CD14-positive monocyte (primary cell): ENCODE measurements around the gene HSD3B2. TPM values are rescaled to one million over a fixed set of nuclear protein-coding genes. Genes with fewer than 3 reads are reported as not detected.

Experiments used
- DNase-seq, 3 donors: peaks; one replicate each; pipeline ENCODE4 v3.0.0-alpha.2; 2011 to 2022
- H2AFZ ChIP-seq: 2 replicates; pipeline ENCODE4 v1.6.0; 2012; ENCODE audit warnings: mild to moderate bottlenecking, low read depth, low read length, inconsistent platforms; ENCODE audit not compliant: insufficient read depth, poor library complexity, severe bottlenecking
- H3K27ac ChIP-seq, 2 donors: 1 replicate in 1 of 2; 2 replicates in 1 of 2; pipeline ENCODE4 v1.5.1; 2012 to 2013; ENCODE audit warnings: low read length in 2 of 2, control low read depth in 1 of 2, inconsistent platforms in 1 of 2, low read depth in 1 of 2, mild to moderate bottlenecking in 1 of 2
- H3K27me3 ChIP-seq, 2 donors: one replicate each; pipeline versions ENCODE4 v1.6.0 to v1.6.1; 2011 to 2013; ENCODE audit warnings: low read length in 2 of 2; ENCODE audit not compliant: control insufficient read depth in 2 of 2, insufficient read depth in 2 of 2
- H3K36me3 ChIP-seq, 2 donors: replicated peaks in 1 of 2; 1 replicate in 1 of 2; 2 replicates in 1 of 2; pipeline versions ENCODE4 v1.5.1 to v1.6.1; 2012 to 2013; ENCODE audit warnings: low read length in 2 of 2, control low read depth in 1 of 2, inconsistent platforms in 1 of 2, mild to moderate bottlenecking in 1 of 2; ENCODE audit not compliant: insufficient read depth in 2 of 2, control insufficient read depth in 1 of 2
- H3K4me1 ChIP-seq, 2 donors: 1 replicate in 1 of 2; 2 replicates in 1 of 2; pipeline versions ENCODE4 v1.5.1 to v1.6.1; 2012 to 2013; ENCODE audit warnings: low read length in 2 of 2, control low read depth in 1 of 2, inconsistent platforms in 1 of 2, mild to moderate bottlenecking in 1 of 2, moderate library complexity in 1 of 2; ENCODE audit not compliant: insufficient read depth in 2 of 2, control insufficient read depth in 1 of 2
- H3K4me2 ChIP-seq: replicated peaks from 2 replicates; pipeline ENCODE3; 2012; ENCODE audit warnings: low read length, moderate library complexity, mild to moderate bottlenecking; ENCODE audit not compliant: poor library complexity, severe bottlenecking; ENCODE audit errors: extremely low read depth
- H3K4me3 ChIP-seq, 3 experiments: fragments of 200-600 bp in 1 of 3; sonication (generic) in 1 of 3; replicated peaks in 1 of 3; 1 replicate in 2 of 3; 2 replicates in 1 of 3; pipeline ENCODE4 v1.5.1; 2011 to 2013; ENCODE audit warnings: low read length in 3 of 3, mild to moderate bottlenecking in 3 of 3, control low read depth in 2 of 3, low read depth in 2 of 3, inconsistent platforms in 1 of 3, moderate library complexity in 1 of 3
- H3K79me2 ChIP-seq: 2 replicates; pipeline ENCODE4 v1.6.0; 2012; ENCODE audit warnings: mild to moderate bottlenecking, control low read depth, inconsistent platforms, low read length, moderate library complexity; ENCODE audit not compliant: insufficient read depth
- H3K9ac ChIP-seq: 2 replicates; pipeline ENCODE4 v1.6.0; 2017; ENCODE audit warnings: low read length, mild to moderate bottlenecking; ENCODE audit not compliant: insufficient read depth, poor library complexity, severe bottlenecking
- H3K9me3 ChIP-seq, 2 donors: replicated peaks in 1 of 2; 1 replicate in 1 of 2; 2 replicates in 1 of 2; pipeline versions ENCODE4 v1.5.1 to v1.6.1; 2012 to 2013; ENCODE audit warnings: low read length in 2 of 2, control low read depth in 1 of 2; ENCODE audit not compliant: control insufficient read depth in 1 of 2, insufficient read depth in 1 of 2
- H4K20me1 ChIP-seq: 2 replicates; pipeline ENCODE4 v1.6.0; 2012; ENCODE audit warnings: mild to moderate bottlenecking, low read length, control low read depth, moderate library complexity; ENCODE audit not compliant: insufficient read depth
- H3K27ac Mint-ChIP-seq, 7 donors: one replicate each; pipeline ENCODE4 v1.8.0; 2020; ENCODE audit warnings: mild to moderate bottlenecking in 7 of 7, mixed read lengths in 7 of 7, moderate library complexity in 6 of 7, inconsistent platforms in 2 of 7
- H3K27me3 Mint-ChIP-seq, 3 donors: one replicate each; pipeline ENCODE4 v1.8.0; 2021 to 2022; ENCODE audit warnings: low read depth in 3 of 3, mild to moderate bottlenecking in 3 of 3, mixed read lengths in 3 of 3, moderate library complexity in 3 of 3, inconsistent platforms in 1 of 3
- H3K36me3 Mint-ChIP-seq, 2 donors: one replicate each; pipeline ENCODE4 v1.8.0; 2020; ENCODE audit warnings: mixed read lengths in 2 of 2, inconsistent platforms in 1 of 2, mild to moderate bottlenecking in 1 of 2
- H3K4me1 Mint-ChIP-seq: one replicate; pipeline ENCODE4 v1.8.0; 2020; ENCODE audit warnings: mild to moderate bottlenecking, mixed read lengths
- H3K4me3 Mint-ChIP-seq, 2 donors: one replicate each; pipeline ENCODE4 v1.8.0; 2020; ENCODE audit warnings: mild to moderate bottlenecking in 2 of 2, mixed read lengths in 2 of 2, moderate library complexity in 1 of 2
- H3K9me3 Mint-ChIP-seq, 7 donors: one replicate each; pipeline ENCODE4 v1.8.0; 2020 to 2022; ENCODE audit warnings: mixed read lengths in 7 of 7, mild to moderate bottlenecking in 6 of 7, moderate library complexity in 6 of 7, inconsistent platforms in 2 of 7
- WGBS: methylation state at CpG from one replicate; pipeline ENCODE4 v1.1.5; 2013; ENCODE audit warnings: missing lambda C conversion rate; ENCODE audit not compliant: insufficient coverage; 5-methylcytosine and 5-hydroxymethylcytosine counted together
- intact Hi-C, 2 donors: fragments of 100-400 bp; cut with micrococcal nuclease; formaldehyde crosslinking; loops; one replicate each; pipeline versions ENCODE4 v1.15.0 to v1.15.1; 2023
- polyA plus RNA-seq, 3 donors: library from polyadenylated mRNA; depleted of rRNA in 1 of 3; unstranded in 2 of 3; stranded (reverse) in 1 of 3; fragments of 300-500 nt in 2 of 3; fragments of >200 nt in 1 of 3; fragmentation: Illumina TruSeq in 2 of 3; gene quantifications; 1 replicate in 2 of 3; 2 replicates in 1 of 3; pipeline ENCODE4 v1.2.3, GENCODE V29; 2012 to 2021
- TF ChIP-seq, protein P1 (sequence below): fragments of 200-600 bp; IDR thresholded peaks from one replicate; pipeline ENCODE4 v1.8.0; 2022; ENCODE audit warnings: antibody characterized with exemption, mild to moderate bottlenecking

Gene HSD3B2
- polyA plus RNA-seq, 3 donors, result not detected

DNA sequence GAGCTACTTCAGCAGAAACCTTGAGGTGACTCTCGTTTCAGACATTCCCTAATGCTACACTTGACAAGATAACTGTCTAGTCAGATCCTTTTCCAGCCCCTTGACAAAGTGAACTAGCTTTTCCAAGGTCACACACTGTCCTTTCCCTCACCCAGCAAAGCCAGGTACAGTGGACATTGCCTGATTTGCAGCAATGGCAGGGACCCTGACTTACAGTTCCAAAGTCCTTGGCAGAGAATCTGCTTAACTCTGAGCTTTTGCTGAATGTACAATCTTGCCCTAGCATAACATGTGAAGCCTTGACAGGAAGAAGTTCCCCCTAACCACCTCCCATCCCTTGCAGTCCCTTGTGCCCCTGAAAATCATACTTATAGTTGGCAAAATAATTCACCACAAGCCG, 37.1 kb downstream of the HSD3B2 start:
- no peaks in the 10 kb centered on the region for H3K36me3 ChIP-seq
- Mint-ChIP-seq H3K27ac (no peak overlapping the region), H3K9me3 (peaks cover 0 to 2% (median 0%) of the 10 kb centered on the region in 7 donors), H3K4me1 (no peaks in the 10 kb centered on the region), H3K36me3 (no peaks in the 10 kb centered on the region), H3K4me3 (no peak overlapping the region), H3K27me3 (peaks cover 0 to 6% (median 0%) of the 10 kb centered on the region in 3 donors)
- no peak for DNase-seq
- H3K4me1 ChIP-seq, result no peaks in the 10 kb centered on the region
- TF ChIP-seq, protein P1, sequence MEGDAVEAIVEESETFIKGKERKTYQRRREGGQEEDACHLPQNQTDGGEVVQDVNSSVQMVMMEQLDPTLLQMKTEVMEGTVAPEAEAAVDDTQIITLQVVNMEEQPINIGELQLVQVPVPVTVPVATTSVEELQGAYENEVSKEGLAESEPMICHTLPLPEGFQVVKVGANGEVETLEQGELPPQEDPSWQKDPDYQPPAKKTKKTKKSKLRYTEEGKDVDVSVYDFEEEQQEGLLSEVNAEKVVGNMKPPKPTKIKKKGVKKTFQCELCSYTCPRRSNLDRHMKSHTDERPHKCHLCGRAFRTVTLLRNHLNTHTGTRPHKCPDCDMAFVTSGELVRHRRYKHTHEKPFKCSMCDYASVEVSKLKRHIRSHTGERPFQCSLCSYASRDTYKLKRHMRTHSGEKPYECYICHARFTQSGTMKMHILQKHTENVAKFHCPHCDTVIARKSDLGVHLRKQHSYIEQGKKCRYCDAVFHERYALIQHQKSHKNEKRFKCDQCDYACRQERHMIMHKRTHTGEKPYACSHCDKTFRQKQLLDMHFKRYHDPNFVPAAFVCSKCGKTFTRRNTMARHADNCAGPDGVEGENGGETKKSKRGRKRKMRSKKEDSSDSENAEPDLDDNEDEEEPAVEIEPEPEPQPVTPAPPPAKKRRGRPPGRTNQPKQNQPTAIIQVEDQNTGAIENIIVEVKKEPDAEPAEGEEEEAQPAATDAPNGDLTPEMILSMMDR, result no peak
- no peak overlapping the region for H3K27ac ChIP-seq
- no peaks in the 10 kb centered on the region for H4K20me1 ChIP-seq
- intact Hi-C loops, result no loop called here
- H3K4me3 ChIP-seq, result no peak overlapping the region
- WGBS, result 86% methylated on average over 1 of the region's 2 CpGs
- no peak overlapping the region for H2AFZ ChIP-seq
- H3K27me3 ChIP-seq, result no peaks in the 10 kb centered on the region
- no peaks in the 10 kb centered on the region for H3K79me2 ChIP-seq
- H3K9ac ChIP-seq, result no peak overlapping the region
- H3K4me2 ChIP-seq, result no peak overlapping the region
- H3K9me3 ChIP-seq, result no peaks in the 10 kb centered on the region

DNA sequence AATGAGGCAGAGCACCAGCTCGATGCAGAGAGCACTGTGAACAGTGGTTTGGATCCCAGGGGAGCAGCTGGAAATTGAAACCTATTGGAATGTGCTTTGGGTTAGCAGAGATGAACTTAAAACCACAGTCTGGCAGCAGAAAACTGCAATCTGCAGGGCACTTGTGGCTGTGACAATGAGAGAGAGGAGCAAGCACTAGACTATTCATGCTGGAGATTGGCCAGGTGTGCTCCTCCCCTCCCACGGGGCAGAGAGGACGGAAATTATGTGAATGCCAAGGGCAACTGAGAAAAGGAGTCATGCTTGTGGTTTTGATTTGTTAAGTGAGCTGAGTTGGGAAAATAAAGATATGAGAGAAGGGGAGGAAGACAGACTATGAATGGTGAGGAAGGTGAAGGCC, 38.1 kb downstream of the HSD3B2 start:
- Histone ChIP-seq H3K36me3 (no peaks in the 10 kb centered on the region), H3K27me3 (no peaks in the 10 kb centered on the region), H3K9me3 (no peaks in the 10 kb centered on the region), H3K79me2 (no peaks in the 10 kb centered on the region), H3K4me1 (no peaks in the 10 kb centered on the region), H2AFZ (no peak overlapping the region), H3K27ac (no peak overlapping the region), H3K9ac (no peak overlapping the region), H3K4me3 (no peak overlapping the region), H3K4me2 (no peak overlapping the region), H4K20me1 (no peaks in the 10 kb centered on the region)
- DNase-seq, result no peak
- no peak overlapping the region for H3K27ac Mint-ChIP-seq
- TF ChIP-seq, protein P1, result no peak
- H3K27me3 Mint-ChIP-seq, result peaks cover 0 to 6% (median 0%) of the 10 kb centered on the region in 3 donors
- H3K4me3 Mint-ChIP-seq, result no peak overlapping the region
- no peaks in the 10 kb centered on the region for H3K36me3 Mint-ChIP-seq
- no peaks in the 10 kb centered on the region for H3K4me1 Mint-ChIP-seq
- 81% methylated on average over 3 of the region's 3 CpGs for WGBS
- H3K9me3 Mint-ChIP-seq, result peaks cover 0 to 2% (median 0%) of the 10 kb centered on the region in 7 donors
- intact Hi-C loops, result no loop called here
